Upper lobe of left lung (tissue), 4 donors: ENCODE data around the gene TMEM250.
A peak's percentile ranks its signal among the peaks of the same experiment; 100 is the strongest.

Source experiments
- EP300 ChIP-seq, 4 donors: sonication (generic); formaldehyde crosslinking; IDR thresholded peaks; one replicate each; pipeline ENCODE4 v1.5.1; 2017; ENCODE audit warnings: antibody characterized with exemption in 4 of 4, control low read depth in 2 of 4
- POLR2A ChIP-seq, 4 donors: fragments of 450-650 bp; IDR thresholded peaks; one replicate each; pipeline ENCODE4 v1.5.1; 2016 to 2017; ENCODE audit warnings: antibody characterized with exemption in 4 of 4, mild to moderate bottlenecking in 2 of 4
- POLR2AphosphoS5 ChIP-seq, 2 donors: sonication (generic); formaldehyde crosslinking; IDR thresholded peaks; one replicate each; pipeline ENCODE4 v1.5.1; 2017; ENCODE audit warnings: antibody characterized with exemption in 2 of 2
- TF ChIP-seq, protein P1 (sequence below), 6 experiments: fragments of 450-650 bp in 4 of 6; fragments of 200-600 bp in 2 of 6; sonication (generic) in 2 of 6; IDR thresholded peaks; one replicate each; pipeline ENCODE4 v1.5.1; 2016 to 2019; ENCODE audit warnings: antibody characterized with exemption in 6 of 6

DNA sequence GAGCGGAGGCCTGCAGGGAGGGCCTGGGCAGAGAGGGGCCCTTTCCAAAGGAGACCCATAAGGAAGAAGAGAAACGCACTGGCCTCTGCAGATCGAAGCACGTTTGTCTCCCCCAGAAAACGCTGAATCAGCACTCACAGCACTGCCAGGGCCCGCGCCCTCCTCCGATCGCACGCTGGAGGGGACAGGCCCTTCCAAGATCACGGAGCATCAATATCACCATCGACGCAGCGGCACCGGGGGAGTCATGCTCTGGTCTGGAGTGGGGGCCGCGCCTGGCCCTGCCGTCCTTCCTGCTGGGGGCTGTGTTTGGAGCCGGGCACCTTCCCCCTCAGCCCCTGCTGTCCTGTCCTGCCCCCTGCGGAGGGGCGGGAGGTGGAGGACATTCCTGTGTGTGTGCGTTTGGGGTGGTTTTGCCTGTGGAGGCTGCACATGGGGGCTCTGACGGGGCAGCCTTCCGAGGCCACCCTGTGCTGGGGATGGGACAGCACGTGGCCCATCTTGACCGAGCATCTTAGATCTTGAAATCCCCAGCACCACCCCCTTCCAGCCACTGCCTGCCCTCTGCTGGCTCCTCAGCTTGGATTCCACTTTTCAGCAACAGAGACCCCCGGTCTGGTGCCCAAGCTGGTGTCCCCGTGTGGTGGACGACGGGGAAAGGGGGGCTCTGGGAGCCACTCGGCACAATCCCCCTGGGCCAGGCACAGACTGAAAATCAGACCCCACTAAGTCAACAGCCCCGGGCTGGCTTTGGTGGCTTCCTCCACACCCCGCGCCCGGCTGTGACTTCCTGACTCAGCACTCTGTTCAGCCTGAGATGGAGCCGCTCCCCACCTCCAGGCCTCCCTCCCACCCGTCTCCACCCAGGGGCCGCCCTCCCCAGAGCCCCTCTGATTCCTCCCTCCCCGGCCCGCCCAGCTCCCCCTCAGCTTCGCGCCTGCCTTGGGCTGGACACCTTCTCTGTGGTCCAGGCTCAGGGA, 8.3 kb downstream of the TMEM250 start:
- TF ChIP-seq, protein P1, sequence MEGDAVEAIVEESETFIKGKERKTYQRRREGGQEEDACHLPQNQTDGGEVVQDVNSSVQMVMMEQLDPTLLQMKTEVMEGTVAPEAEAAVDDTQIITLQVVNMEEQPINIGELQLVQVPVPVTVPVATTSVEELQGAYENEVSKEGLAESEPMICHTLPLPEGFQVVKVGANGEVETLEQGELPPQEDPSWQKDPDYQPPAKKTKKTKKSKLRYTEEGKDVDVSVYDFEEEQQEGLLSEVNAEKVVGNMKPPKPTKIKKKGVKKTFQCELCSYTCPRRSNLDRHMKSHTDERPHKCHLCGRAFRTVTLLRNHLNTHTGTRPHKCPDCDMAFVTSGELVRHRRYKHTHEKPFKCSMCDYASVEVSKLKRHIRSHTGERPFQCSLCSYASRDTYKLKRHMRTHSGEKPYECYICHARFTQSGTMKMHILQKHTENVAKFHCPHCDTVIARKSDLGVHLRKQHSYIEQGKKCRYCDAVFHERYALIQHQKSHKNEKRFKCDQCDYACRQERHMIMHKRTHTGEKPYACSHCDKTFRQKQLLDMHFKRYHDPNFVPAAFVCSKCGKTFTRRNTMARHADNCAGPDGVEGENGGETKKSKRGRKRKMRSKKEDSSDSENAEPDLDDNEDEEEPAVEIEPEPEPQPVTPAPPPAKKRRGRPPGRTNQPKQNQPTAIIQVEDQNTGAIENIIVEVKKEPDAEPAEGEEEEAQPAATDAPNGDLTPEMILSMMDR (IDR thresholded peaks at IDR 0.05), result peak in 2 of 6 experiments; percentile 18 to 20
- TF ChIP-seq EP300 (IDR thresholded peaks at IDR 0.05) (no peak), POLR2A (IDR thresholded peaks at IDR 0.05) (no peak), POLR2AphosphoS5 (IDR thresholded peaks at IDR 0.05) (no peak)
